ENCODE measurements around the gene LY86.
"Not testable (repeated sequence)": the region's sequence is repeated elsewhere in the genome, so short reads cannot be mapped to it uniquely, and the experiment has no call there.

Gene LY86

DNA sequence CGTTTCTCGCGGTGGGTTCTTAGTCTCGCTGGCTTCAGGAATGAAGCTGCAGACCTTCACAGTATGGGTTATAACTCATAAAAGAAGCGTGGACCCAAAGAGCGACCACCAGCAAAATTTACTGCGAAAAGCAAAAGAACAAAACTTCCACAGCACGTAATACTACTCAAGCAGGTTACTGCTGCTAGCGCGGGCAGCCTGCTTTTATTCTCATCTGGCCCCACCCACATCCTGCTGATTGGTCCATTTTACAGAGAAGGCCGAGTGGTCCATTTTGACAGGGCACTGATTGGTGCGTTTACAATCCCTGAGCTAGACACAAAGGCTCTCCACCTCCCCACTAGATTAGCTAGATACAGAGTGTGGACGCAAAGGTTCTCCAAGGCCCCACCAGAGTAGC, 17.4 kb downstream of the LY86 start:
- H3K9me3 ChIP-seq (ENCODE audit: control insufficient read depth, insufficient read depth, low read length): peaks cover under 1% of the 10 kb centered on the region; the same call in 1 of the 2 replicates
- no peak for TF ChIP-seq EZH2phosphoT487 (IDR thresholded peaks at IDR 0.05; ENCODE audit: borderline replicate concordance, low read length)
- TF ChIP-seq, protein P1, sequence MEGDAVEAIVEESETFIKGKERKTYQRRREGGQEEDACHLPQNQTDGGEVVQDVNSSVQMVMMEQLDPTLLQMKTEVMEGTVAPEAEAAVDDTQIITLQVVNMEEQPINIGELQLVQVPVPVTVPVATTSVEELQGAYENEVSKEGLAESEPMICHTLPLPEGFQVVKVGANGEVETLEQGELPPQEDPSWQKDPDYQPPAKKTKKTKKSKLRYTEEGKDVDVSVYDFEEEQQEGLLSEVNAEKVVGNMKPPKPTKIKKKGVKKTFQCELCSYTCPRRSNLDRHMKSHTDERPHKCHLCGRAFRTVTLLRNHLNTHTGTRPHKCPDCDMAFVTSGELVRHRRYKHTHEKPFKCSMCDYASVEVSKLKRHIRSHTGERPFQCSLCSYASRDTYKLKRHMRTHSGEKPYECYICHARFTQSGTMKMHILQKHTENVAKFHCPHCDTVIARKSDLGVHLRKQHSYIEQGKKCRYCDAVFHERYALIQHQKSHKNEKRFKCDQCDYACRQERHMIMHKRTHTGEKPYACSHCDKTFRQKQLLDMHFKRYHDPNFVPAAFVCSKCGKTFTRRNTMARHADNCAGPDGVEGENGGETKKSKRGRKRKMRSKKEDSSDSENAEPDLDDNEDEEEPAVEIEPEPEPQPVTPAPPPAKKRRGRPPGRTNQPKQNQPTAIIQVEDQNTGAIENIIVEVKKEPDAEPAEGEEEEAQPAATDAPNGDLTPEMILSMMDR (IDR thresholded peaks at IDR 0.05; ENCODE audit: low read depth, low read length, poor library complexity, severe bottlenecking): no peak
- no peaks in the 10 kb centered on the region for H3K9me2 ChIP-seq (replicated peaks; ENCODE audit: control insufficient read depth, low read length)
- H3K4me3 ChIP-seq (ENCODE audit: low read length): no peak overlapping the region
- peaks cover 4% of the 10 kb centered on the region for H3K79me2 ChIP-seq (ENCODE audit: control insufficient read depth, low read length)
- no peak overlapping the region for H3K4me2 ChIP-seq (ENCODE audit: low read length)
- no peak overlapping the region for H3K27ac ChIP-seq (ENCODE audit: low read depth, low read length)
- H3K27me3 ChIP-seq (ENCODE audit: control insufficient read depth, low read length): no peaks in the 10 kb centered on the region
- peaks cover 35% of the 10 kb centered on the region for H3K36me3 ChIP-seq (ENCODE audit: control insufficient read depth, low read length)
- H4K20me1 ChIP-seq (ENCODE audit: control insufficient read depth, insufficient read depth, low read depth, low read length): no peaks in the 10 kb centered on the region
- H3K4me1 ChIP-seq (ENCODE audit: control insufficient read depth, low read length): peaks cover 27% of the 10 kb centered on the region
- peaks cover 4% of the 10 kb centered on the region; the same call in 1 of the 2 replicates for H3F3A ChIP-seq (ENCODE audit: control insufficient read depth, insufficient read depth)

DNA sequence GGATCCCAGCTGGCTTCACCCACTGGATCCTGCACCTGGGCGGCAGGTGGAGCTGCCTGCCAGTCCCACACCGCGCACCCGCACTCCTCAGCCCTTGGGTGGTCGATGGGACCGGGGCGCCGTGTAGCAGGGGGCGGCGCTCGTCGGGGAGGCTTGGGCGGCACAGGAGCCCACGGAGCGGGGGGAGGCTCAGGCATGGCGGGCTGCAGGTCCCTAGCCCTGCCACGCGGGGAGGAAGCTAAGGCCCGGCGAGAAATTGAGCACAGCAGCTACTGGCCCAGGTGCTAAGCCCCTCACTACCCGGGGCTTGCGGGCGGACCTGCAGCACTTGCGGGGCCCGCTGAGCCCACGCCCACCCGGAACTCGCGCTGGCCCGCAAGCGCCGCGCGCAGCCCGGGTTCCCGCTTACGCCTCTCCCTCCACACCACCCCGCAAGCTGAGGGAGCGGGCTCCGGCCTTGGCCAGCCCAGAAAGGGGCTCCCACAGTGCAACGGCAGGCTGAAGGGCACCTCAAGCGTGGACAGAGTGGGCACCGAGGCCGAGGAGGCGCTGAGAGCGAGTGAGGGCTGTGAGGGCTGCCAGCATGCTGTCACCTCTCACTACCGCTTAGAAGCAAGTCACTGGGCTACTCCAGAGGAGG, 18.0 kb downstream of the LY86 start:
- H4K20me1 ChIP-seq (ENCODE audit: control insufficient read depth, insufficient read depth, low read depth, low read length); H3K4me3 ChIP-seq (ENCODE audit: low read length); H3K4me2 ChIP-seq (ENCODE audit: low read length); H3K9me3 ChIP-seq (ENCODE audit: control insufficient read depth, insufficient read depth, low read length); H3K27ac ChIP-seq (ENCODE audit: low read depth, low read length); H3F3A ChIP-seq (ENCODE audit: control insufficient read depth, insufficient read depth); H3K79me2 ChIP-seq (ENCODE audit: control insufficient read depth, low read length); H3K9me2 ChIP-seq (replicated peaks; ENCODE audit: control insufficient read depth, low read length); H3K27me3 ChIP-seq (ENCODE audit: control insufficient read depth, low read length): not testable (repeated sequence)
- Histone ChIP-seq H3K4me1 (ENCODE audit: control insufficient read depth, low read length) (peaks cover 29% of the 10 kb centered on the region), H3K36me3 (ENCODE audit: control insufficient read depth, low read length) (peaks cover 35% of the 10 kb centered on the region)

DNA sequence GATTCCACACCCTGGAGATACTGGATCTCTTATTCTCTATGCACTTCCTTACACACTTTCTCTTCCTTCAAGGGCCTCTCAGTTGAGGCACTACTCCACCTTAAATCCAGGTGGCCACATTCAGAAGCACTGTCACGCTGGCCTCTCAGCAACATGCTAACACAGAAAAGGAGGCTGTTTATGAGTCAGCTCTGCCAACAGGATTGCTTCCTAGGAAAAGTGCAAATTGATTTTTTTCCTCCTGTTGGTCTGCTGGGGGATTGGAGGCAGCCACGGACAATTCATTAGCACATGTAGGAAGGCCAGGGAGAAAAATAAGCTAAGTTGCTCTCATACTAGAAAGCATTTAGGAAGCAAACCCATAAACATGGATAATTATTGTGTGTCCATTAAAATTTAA, 20.9 kb downstream of the LY86 start:
- Histone ChIP-seq H3F3A (ENCODE audit: control insufficient read depth, insufficient read depth) (peaks cover 4% of the 10 kb centered on the region; the same call in 1 of the 2 replicates), H3K36me3 (ENCODE audit: control insufficient read depth, low read length) (peaks cover 27% of the 10 kb centered on the region), H3K9me3 (ENCODE audit: control insufficient read depth, insufficient read depth, low read length) (peaks cover 12% of the 10 kb centered on the region), H3K4me1 (ENCODE audit: control insufficient read depth, low read length) (peaks cover 29% of the 10 kb centered on the region), H3K4me2 (ENCODE audit: low read length) (peak overlapping the region; percentile 74), H3K27ac (ENCODE audit: low read depth, low read length) (peak overlapping the region; percentile 36; the same call in 1 of the 2 replicates), H4K20me1 (ENCODE audit: control insufficient read depth, insufficient read depth, low read depth, low read length) (no peaks in the 10 kb centered on the region), H3K4me3 (ENCODE audit: low read length) (no peak overlapping the region), H3K27me3 (ENCODE audit: control insufficient read depth, low read length) (no peaks in the 10 kb centered on the region), H3K79me2 (ENCODE audit: control insufficient read depth, low read length) (peaks cover 2% of the 10 kb centered on the region; the same call in 1 of the 2 replicates), H3K9me2 (replicated peaks; ENCODE audit: control insufficient read depth, low read length) (no peaks in the 10 kb centered on the region)
- no peak for TF ChIP-seq EZH2phosphoT487 (IDR thresholded peaks at IDR 0.05; ENCODE audit: borderline replicate concordance, low read length)
- TF ChIP-seq, protein P1 (IDR thresholded peaks at IDR 0.05; ENCODE audit: low read depth, low read length, poor library complexity, severe bottlenecking): no peak

DNA sequence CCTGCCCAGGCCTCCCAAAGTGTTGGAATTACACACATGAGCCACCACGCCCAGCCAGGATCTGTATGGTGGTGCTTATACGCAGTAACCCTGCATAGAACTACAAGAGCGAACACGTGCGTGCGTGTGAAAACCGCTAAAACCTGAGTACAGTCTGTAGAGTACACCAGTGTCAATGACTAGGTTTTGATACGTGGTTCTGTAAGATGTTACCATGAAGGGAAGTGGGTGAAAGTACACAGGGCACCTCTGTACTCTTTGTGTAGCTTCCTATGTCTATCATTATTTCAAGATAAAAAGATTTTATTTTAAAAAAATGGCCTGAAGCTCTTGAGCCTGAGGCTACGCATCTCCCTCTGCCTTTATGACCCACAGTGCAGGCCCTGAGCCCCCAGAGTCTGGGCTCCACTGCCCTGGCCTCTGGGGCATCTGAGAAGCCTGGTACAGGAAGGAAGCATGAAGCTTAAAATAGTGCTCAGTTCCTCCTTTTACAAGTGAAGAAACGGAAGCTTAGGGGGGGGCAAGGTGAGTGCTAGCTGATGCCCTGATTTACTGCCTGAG, 21.6 kb downstream of the LY86 start:
- Histone ChIP-seq H3K4me1 (ENCODE audit: control insufficient read depth, low read length) (peaks cover 29% of the 10 kb centered on the region), H3K9me3 (ENCODE audit: control insufficient read depth, insufficient read depth, low read length) (peaks cover 12% of the 10 kb centered on the region), H3K27ac (ENCODE audit: low read depth, low read length) (peak overlapping the region; percentile 36), H3K4me3 (ENCODE audit: low read length) (peak overlapping the region; percentile 56), H4K20me1 (ENCODE audit: control insufficient read depth, insufficient read depth, low read depth, low read length) (no peaks in the 10 kb centered on the region), H3K9me2 (replicated peaks; ENCODE audit: control insufficient read depth, low read length) (no peaks in the 10 kb centered on the region), H3K4me2 (ENCODE audit: low read length) (peak overlapping the region; percentile 74), H3K27me3 (ENCODE audit: control insufficient read depth, low read length) (no peaks in the 10 kb centered on the region), H3K79me2 (ENCODE audit: control insufficient read depth, low read length) (peaks cover 2% of the 10 kb centered on the region; the same call in 1 of the 2 replicates), H3F3A (ENCODE audit: control insufficient read depth, insufficient read depth) (peaks cover 4% of the 10 kb centered on the region; the same call in 1 of the 2 replicates), H3K36me3 (ENCODE audit: control insufficient read depth, low read length) (peaks cover 23% of the 10 kb centered on the region)
- TF ChIP-seq, protein P1 (IDR thresholded peaks at IDR 0.05; ENCODE audit: low read depth, low read length, poor library complexity, severe bottlenecking): no peak
- no peak for TF ChIP-seq EZH2phosphoT487 (IDR thresholded peaks at IDR 0.05; ENCODE audit: borderline replicate concordance, low read length)

Measured in DOHH2 (cell line).